Activated naive CD8-positive, alpha-beta T cell (primary cell): Measurements from ENCODE around the gene METTL17.

ENCODE experiments used
- H3K27ac Mint-ChIP-seq: one replicate; pipeline ENCODE4 v1.8.0; 2021; ENCODE audit warnings: mixed read lengths
- H3K27me3 Mint-ChIP-seq: one replicate; pipeline ENCODE4 v1.8.0; 2021; ENCODE audit warnings: mixed read lengths
- H3K36me3 Mint-ChIP-seq: one replicate; pipeline ENCODE4 v1.8.0; 2021; ENCODE audit warnings: mixed read lengths
- H3K4me1 Mint-ChIP-seq: one replicate; pipeline ENCODE4 v1.8.0; 2021; ENCODE audit warnings: low read depth, mixed read lengths
- H3K4me3 Mint-ChIP-seq: one replicate; pipeline ENCODE4 v1.8.0; 2021; ENCODE audit warnings: mild to moderate bottlenecking, mixed read lengths
- H3K9me3 Mint-ChIP-seq: one replicate; pipeline ENCODE4 v1.8.0; 2021; ENCODE audit warnings: low read depth, mixed read lengths

METTL17 gene

GRCh38 chr14:21014761-21015190 lies 25.0 kb downstream of the METTL17 start:
- H3K27ac Mint-ChIP-seq, result no peak overlapping the region
- H3K4me3 Mint-ChIP-seq, result no peak overlapping the region
- peaks cover 13% of the 10 kb centered on the region for H3K27me3 Mint-ChIP-seq
- no peaks in the 10 kb centered on the region for H3K4me1 Mint-ChIP-seq
- H3K36me3 Mint-ChIP-seq, result no peaks in the 10 kb centered on the region
- H3K9me3 Mint-ChIP-seq, result no peaks in the 10 kb centered on the region

- H3K27ac Mint-ChIP-seq, result no peak overlapping the region
- no peaks in the 10 kb centered on the region for H3K4me1 Mint-ChIP-seq
- H3K36me3 Mint-ChIP-seq, result no peaks in the 10 kb centered on the region
- no peaks in the 10 kb centered on the region for H3K9me3 Mint-ChIP-seq
- H3K27me3 Mint-ChIP-seq, result peaks cover 13% of the 10 kb centered on the region
- no peak overlapping the region for H3K4me3 Mint-ChIP-seq
Measured at GRCh38 chr14:21015312-21015711, 25.5 kb downstream of the METTL17 start.

- no peak overlapping the region for H3K4me3 Mint-ChIP-seq
- no peak overlapping the region for H3K27ac Mint-ChIP-seq
- H3K9me3 Mint-ChIP-seq, result no peaks in the 10 kb centered on the region
- H3K27me3 Mint-ChIP-seq, result peaks cover 11% of the 10 kb centered on the region
- H3K36me3 Mint-ChIP-seq, result no peaks in the 10 kb centered on the region
- H3K4me1 Mint-ChIP-seq, result no peaks in the 10 kb centered on the region
Measured at GRCh38 chr14:21016413-21017190, 26.8 kb downstream of the METTL17 start.

GRCh38 chr14:21017528-21018245 lies 27.9 kb downstream of the METTL17 start:
- no peaks in the 10 kb centered on the region for H3K36me3 Mint-ChIP-seq
- H3K27me3 Mint-ChIP-seq, result peaks cover 4% of the 10 kb centered on the region
- no peaks in the 10 kb centered on the region for H3K9me3 Mint-ChIP-seq
- no peaks in the 10 kb centered on the region for H3K4me1 Mint-ChIP-seq
- no peak overlapping the region for H3K27ac Mint-ChIP-seq
- no peak overlapping the region for H3K4me3 Mint-ChIP-seq

GRCh38 chr14:21018286-21018685 lies 28.5 kb downstream of the METTL17 start:
- H3K27ac Mint-ChIP-seq, result no peak overlapping the region
- no peaks in the 10 kb centered on the region for H3K36me3 Mint-ChIP-seq
- no peaks in the 10 kb centered on the region for H3K9me3 Mint-ChIP-seq
- H3K4me3 Mint-ChIP-seq, result no peak overlapping the region
- H3K27me3 Mint-ChIP-seq, result no peaks in the 10 kb centered on the region
- peaks cover 3% of the 10 kb centered on the region for H3K4me1 Mint-ChIP-seq

- no peak overlapping the region for H3K27ac Mint-ChIP-seq
- no peaks in the 10 kb centered on the region for H3K36me3 Mint-ChIP-seq
Measured at GRCh38 chr14:21018781-21019180, 29.0 kb downstream of the METTL17 start.

GRCh38 chr14:21019366-21019765 lies 29.6 kb downstream of the METTL17 start:
- Mint-ChIP-seq H3K9me3 (no peaks in the 10 kb centered on the region), H3K4me3 (no peak overlapping the region), H3K36me3 (no peaks in the 10 kb centered on the region), H3K27ac (no peak overlapping the region), H3K27me3 (no peaks in the 10 kb centered on the region), H3K4me1 (peaks cover 14% of the 10 kb centered on the region)

More at GRCh38 chr14:21018781-21019180, 29.0 kb downstream of the METTL17 start:
- Mint-ChIP-seq H3K27me3 (no peaks in the 10 kb centered on the region), H3K9me3 (no peaks in the 10 kb centered on the region), H3K4me1 (peaks cover 8% of the 10 kb centered on the region), H3K4me3 (no peak overlapping the region)

- H3K4me1 Mint-ChIP-seq, result peaks cover 17% of the 10 kb centered on the region
- no peaks in the 10 kb centered on the region for H3K36me3 Mint-ChIP-seq
- H3K27ac Mint-ChIP-seq, result no peak overlapping the region
Measured at GRCh38 chr14:21020977-21021545, 31.3 kb downstream of the METTL17 start.

GRCh38 chr14:21022686-21023085 lies 32.9 kb downstream of the METTL17 start:
- H3K27ac Mint-ChIP-seq, result no peak overlapping the region
- H3K9me3 Mint-ChIP-seq, result no peaks in the 10 kb centered on the region
- peaks cover 19% of the 10 kb centered on the region for H3K4me1 Mint-ChIP-seq
- H3K36me3 Mint-ChIP-seq, result no peaks in the 10 kb centered on the region
- peak overlapping the region; percentile 89 for H3K4me3 Mint-ChIP-seq
- H3K27me3 Mint-ChIP-seq, result no peaks in the 10 kb centered on the region

More at GRCh38 chr14:21020977-21021545, 31.3 kb downstream of the METTL17 start:
- H3K9me3 Mint-ChIP-seq, result no peaks in the 10 kb centered on the region
- H3K4me3 Mint-ChIP-seq, result no peak overlapping the region
- H3K27me3 Mint-ChIP-seq, result no peaks in the 10 kb centered on the region

GRCh38 chr14:21023174-21023573 lies 33.4 kb downstream of the METTL17 start:
- H3K36me3 Mint-ChIP-seq, result no peaks in the 10 kb centered on the region
- peak overlapping the region; percentile 89 for H3K4me3 Mint-ChIP-seq
- no peaks in the 10 kb centered on the region for H3K27me3 Mint-ChIP-seq
- H3K4me1 Mint-ChIP-seq, result peaks cover 19% of the 10 kb centered on the region
- H3K9me3 Mint-ChIP-seq, result no peaks in the 10 kb centered on the region
- H3K27ac Mint-ChIP-seq, result no peak overlapping the region

GRCh38 chr14:21023817-21024584 lies 34.2 kb downstream of the METTL17 start:
- peaks cover 19% of the 10 kb centered on the region for H3K4me1 Mint-ChIP-seq

GRCh38 chr14:21024585-21025370 lies 35.0 kb downstream of the METTL17 start, which contains the start of gene NDRG2:
TSS of gene NDRG2 (minus strand) at chr14:21025061. CDS start at chr14:21023315, 1,746 bp downstream.
- peak within 1 kb of the TSS; percentile 89 for H3K4me3 Mint-ChIP-seq
- H3K27ac Mint-ChIP-seq, result no peak within 1 kb of the TSS
- H3K36me3 Mint-ChIP-seq, result no peaks in the 10 kb centered on the region
- H3K27me3 Mint-ChIP-seq, result no peaks in the 10 kb centered on the region
- H3K9me3 Mint-ChIP-seq, result no peaks in the 10 kb centered on the region
- H3K4me1 Mint-ChIP-seq, result peaks cover 19% of the 10 kb centered on the region

More at GRCh38 chr14:21023817-21024584, 34.2 kb downstream of the METTL17 start:
- no peaks in the 10 kb centered on the region for H3K9me3 Mint-ChIP-seq
- no peak overlapping the region for H3K27ac Mint-ChIP-seq
- H3K36me3 Mint-ChIP-seq, result no peaks in the 10 kb centered on the region
- no peaks in the 10 kb centered on the region for H3K27me3 Mint-ChIP-seq
- peak overlapping the region; percentile 89 for H3K4me3 Mint-ChIP-seq

GRCh38 chr14:21025371-21026273 lies 35.8 kb downstream of the METTL17 start:
- Mint-ChIP-seq H3K27ac (no peak overlapping the region), H3K4me3 (peak overlapping the region; percentile 87), H3K27me3 (no peaks in the 10 kb centered on the region), H3K36me3 (no peaks in the 10 kb centered on the region), H3K9me3 (no peaks in the 10 kb centered on the region), H3K4me1 (peaks cover 19% of the 10 kb centered on the region)
